Anterior cingulate cortex (tissue), 58 donors: ENCODE results near the gene NISCH.

Experiments used
- DNase-seq, 58 donors: peaks; one replicate each; lab custom pipeline; 2025; lab: John Stamatoyannopoulos, UW

NISCH gene

GRCh38 chr3:52487050-52487787, 31.8 kb downstream of the NISCH start:
- no peak for DNase-seq

- DNase-seq: no peak
These were observed 32.6 kb downstream of the NISCH start for GRCh38 chr3:52487788-52488691.

DNA sequence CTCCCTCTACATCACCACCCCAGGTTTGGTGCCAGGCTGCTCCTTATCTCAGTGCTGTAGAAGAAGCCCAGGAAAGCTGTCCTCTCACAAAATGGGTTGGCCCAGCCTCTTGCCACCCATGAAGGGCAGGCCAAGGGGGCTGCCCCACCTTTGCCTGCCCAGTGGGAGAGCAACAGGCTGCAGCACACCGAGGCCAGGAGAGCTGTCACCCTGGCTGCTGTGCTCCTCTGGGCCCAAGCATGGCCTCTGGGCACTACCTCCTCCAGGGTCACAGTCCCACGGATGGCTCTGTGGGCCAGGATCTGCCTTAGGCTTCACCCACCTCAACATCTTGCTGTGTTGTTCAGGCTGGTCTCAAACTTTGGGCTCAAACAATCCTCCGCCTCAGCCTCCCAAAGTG, 33.3 kb downstream of the NISCH start:
- DNase-seq: no peak

DNA sequence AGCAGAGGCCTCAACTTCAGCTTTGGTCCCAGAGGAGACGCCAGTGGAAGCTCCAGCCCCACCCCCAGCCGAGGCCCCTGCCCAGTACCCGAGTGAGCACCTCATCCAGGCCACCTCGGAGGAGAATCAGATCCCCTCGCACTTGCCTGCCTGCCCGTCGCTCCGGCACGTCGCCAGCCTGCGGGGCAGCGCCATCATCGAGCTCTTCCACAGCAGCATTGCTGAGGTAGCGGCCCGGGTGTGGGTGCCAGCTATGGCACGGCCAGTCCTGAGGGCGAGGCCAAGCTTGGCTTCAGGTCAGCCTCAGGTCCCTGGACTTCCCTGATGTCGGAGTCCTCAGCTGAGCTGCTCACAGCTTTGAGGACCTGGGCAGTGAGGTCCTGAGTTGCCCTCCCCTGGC, 34.0 kb downstream of the NISCH start:
- no peak for DNase-seq

- peak in 1 of 58 donors; percentile 18 for DNase-seq
These were observed 34.9 kb downstream of the NISCH start for GRCh38 chr3:52490035-52490938.

DNA sequence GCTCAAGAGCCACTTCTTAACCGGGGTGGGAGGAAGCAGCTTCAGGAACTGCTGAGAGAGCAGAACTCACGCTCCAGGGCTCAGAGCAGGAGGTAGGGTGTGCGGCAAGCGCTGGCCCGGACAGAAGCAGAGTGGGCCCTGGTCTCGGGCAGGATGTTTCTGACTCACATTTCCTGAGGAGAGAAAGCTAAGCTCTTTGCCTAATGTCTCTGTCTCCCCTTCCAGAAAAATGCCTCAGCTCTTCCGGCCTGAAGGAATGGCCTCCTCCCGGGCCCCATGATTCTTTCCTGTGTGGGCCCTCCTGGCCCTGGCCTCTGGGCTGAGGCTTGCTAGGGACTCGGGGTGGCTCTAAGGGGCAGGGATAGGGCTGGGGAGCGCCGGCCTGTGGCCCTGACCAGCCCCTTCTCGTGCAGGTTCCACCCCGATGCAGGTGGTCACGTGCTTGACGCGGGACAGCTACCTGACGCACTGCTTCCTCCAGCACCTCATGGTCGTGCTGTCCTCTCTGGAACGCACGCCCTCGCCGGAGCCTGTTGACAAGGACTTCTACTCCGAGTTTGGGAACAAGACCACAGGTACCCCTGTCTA, 35.6 kb downstream of the NISCH start:
- DNase-seq: peak in 6 of 58 donors; percentile 3 to 25 (median 16)

DNA sequence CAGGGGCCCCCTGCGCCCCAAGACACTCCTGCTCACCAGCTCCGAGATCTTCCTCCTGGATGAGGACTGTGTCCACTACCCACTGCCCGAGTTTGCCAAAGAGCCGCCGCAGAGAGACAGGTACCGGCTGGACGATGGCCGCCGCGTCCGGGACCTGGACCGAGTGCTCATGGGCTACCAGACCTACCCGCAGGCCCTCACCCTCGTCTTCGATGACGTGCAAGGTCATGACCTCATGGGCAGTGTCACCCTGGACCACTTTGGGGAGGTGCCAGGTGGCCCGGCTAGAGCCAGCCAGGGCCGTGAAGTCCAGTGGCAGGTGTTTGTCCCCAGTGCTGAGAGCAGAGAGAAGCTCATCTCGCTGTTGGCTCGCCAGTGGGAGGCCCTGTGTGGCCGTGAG, 36.7 kb downstream of the NISCH start:
- DNase-seq: no peak

DNA sequence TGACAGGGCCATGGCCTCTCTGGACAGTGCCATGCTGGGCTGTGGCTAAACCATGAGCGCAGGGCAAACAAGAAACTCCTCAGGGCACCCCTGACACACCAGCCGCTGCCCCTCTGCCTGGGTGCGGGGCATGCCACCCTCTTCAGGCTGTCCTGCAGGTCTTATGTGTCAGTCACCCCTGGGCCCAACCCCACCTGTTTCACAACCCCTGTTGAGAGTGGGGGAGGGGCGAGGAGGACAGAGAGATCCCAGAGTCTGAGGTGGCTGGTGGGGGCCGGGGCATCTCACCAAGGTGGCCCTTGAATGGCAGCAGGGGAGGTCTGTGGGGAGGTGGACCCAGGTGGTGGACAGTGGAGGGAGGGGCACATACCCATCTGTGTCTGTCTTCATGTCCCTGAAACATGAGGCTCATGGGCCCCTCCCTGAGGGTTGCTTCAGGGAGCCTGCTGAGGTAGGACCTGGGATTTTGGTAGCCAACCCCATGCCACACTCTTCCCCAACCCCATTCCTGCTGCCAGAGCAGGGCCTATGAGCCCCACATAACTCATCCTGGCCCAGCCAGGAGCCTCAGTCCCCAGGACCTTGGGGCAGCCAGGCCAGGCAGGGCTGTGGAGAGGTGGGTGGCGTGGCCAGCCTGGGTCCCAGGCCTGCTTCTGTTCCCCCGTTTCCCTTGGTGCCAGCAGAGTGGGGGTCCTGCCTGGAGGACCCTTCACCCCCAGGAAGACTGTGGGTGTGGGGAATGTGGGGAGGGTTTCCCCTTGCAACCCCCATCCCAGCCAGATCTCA, 38.0 kb downstream of the NISCH start:
- DNase-seq: no peak

GRCh38 chr3:52494445-52494844, 39.0 kb downstream of the NISCH start:
- no peak for DNase-seq

DNA sequence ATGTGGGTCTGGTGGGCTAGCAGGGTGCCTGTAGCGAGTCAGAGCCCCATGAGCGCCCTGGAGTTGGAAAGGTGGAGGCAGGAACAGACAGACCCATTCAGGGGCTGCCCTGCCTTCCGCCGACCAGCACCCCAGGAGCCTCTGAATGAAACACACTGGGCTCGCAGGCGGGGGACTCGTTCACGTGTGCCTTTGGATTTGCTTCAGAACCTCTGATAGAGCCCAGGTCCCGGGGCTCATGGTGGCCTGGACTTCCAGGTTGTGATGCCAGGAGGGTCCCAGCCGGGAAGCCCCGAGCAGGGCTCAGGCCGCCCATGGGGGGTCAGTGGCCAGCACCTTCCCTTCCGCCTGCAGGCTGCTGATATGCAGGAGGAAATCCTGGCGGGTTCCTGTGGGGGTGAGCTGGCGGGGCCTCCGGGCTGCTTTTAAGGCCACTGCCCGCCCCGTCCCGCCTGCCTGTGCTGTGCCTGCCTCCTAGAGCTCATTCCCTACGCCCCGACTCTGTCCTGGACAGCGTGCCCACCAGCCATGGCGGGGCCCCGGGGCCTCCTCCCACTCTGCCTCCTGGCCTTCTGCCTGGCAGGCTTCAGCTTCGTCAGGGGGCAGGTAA, 39.6 kb downstream of the NISCH start, which contains the start of gene STAB1:
Gene STAB1, plus strand, starts transcription at position 453 of the 610 bp plus-strand sequence. Its CDS starts 76 bp downstream, at position 529.
- no peak for DNase-seq

- no peak for DNase-seq
These were observed 40.6 kb downstream of the NISCH start for GRCh38 chr3:52495777-52496602.

DNA sequence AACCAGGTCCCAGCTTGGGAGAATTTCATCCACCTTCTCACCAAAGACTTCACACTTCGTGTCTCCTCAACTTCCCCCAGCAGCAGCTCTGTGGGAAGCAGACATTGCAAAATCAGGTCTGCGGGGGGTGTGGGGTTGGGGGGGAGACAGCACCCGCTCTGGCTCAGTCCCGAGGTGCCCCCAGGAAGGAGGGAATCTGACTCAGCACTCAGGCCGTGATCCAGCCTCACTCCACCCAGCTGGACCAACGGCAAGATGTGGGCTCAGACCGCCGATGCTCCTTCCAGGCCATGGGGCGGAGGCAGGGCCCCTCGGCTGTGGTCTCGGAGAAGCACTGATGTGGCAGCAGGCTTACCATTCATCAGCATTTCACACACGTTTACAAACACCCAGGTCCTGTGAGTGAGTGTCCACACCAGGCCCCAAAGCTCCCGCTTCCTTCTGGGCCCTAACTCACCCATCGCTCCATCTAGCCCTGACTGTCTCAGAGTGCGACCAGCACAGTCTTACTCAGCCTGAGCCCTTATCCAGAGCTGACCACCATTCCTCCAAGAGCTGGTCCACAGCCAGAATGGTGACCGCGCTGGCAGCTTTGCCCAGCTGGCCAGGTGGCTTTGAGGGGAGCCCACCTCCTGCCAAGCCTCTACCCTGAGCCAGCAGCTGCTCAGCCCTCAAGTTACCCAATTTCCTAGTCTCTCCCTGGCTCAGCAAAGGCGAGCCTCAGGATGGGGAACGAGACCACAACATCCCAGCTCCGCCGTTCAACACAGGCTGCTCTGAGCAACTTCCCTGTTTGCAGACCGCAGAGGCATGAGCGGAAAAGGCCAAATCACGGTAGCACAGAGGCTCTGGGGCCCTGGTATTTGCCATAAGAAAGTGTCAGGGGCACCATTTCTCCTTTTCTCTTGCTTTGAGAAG, 43.0 kb downstream of the NISCH start:
- DNase-seq: peak in 28 of 58 donors; percentile 13 to 55 (median 28)

DNA sequence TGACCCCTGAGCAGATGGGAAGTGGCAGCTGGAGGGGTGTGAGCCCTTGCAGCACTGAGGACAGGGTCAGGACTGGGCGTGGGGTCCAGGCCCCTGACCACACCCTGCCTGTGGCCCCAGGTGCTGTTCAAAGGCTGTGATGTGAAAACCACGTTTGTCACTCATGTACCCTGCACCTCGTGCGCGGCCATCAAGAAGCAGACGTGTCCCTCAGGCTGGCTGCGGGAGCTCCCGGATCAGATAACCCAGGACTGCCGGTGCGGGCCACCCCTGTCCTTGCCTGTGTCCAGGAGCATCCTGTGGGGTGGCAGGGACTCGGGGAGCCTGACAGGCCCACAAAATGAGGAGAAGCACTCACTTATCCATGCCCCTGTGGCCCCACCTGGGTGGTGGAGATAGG, 45.6 kb downstream of the NISCH start:
- no peak for DNase-seq

DNA sequence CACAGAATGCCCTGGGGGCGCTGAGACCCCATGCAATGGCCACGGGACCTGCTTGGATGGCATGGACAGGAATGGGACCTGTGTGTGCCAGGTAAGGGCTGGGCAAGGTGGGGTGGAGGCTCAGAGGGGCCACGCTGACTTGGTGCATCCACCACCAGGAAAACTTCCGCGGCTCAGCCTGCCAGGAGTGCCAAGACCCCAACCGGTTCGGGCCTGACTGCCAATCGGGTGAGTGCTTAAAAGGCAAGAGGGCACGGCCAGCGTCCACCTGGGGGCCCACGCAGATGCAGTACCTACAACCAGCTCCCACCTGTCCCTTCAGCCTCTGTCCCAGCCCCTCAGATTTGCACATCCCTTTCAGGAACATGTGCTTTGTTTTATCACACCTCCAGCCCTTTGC, 46.6 kb downstream of the NISCH start:
- DNase-seq: no peak

GRCh38 chr3:52502808-52503350, 47.5 kb downstream of the NISCH start:
- no peak for DNase-seq

- no peak for DNase-seq
These were observed 48.5 kb downstream of the NISCH start for GRCh38 chr3:52503788-52504424.
